Prostate gland (tissue), 2 donors: ENCODE results near the gene TARS1. TPM values are rescaled to one million over a fixed set of nuclear protein-coding genes. Genes with fewer than 3 reads are reported as not detected.

ENCODE experiments used
- DNase-seq: peaks from one replicate; pipeline ENCODE4 v3.0.0-alpha.2; 2019; ENCODE audit warnings: low spot score
- H3K27ac ChIP-seq, 2 donors: fragments of 200-600 bp; sonication (generic); 2 replicates each; pipeline ENCODE4 v1.5.1; 2017 to 2019
- H3K27me3 ChIP-seq: fragments of 200-600 bp; sonication (generic); replicated peaks from 2 replicates; pipeline ENCODE4 v1.5.1; 2019; ENCODE audit not compliant: insufficient read depth
- H3K36me3 ChIP-seq, 2 donors: fragments of 200-600 bp; sonication (generic); 1 replicate in 1 of 2; 2 replicates in 1 of 2; pipeline versions ENCODE4 v1.5.1 to v1.8.1; 2017 to 2019
- H3K4me1 ChIP-seq: fragments of 200-600 bp; sonication (generic); replicated peaks from 2 replicates; pipeline ENCODE4 v1.5.1; 2019
- H3K4me3 ChIP-seq, 2 donors: fragments of 200-600 bp; sonication (generic); 2 replicates each; pipeline ENCODE4 v1.5.1; 2017 to 2019
- H3K9me3 ChIP-seq: fragments of 200-600 bp; sonication (generic); 2 replicates; pipeline ENCODE4 v1.5.1; 2017
- CTCF ChIP-seq, 4 experiments: fragments of 200-600 bp in 2 of 4; fragments of 450-650 bp in 2 of 4; sonication (generic) in 2 of 4; IDR thresholded peaks; 1 replicate in 3 of 4; 2 replicates in 1 of 4; pipeline ENCODE4 v1.5.1; 2016 to 2019; ENCODE audit warnings: antibody characterized with exemption in 4 of 4, mild to moderate bottlenecking in 2 of 4, moderate library complexity in 2 of 4
- POLR2A ChIP-seq: fragments of 450-650 bp; IDR thresholded peaks from one replicate; pipeline ENCODE4 v1.6.1; 2016; ENCODE audit warnings: antibody characterized with exemption, mild to moderate bottlenecking
- POLR2AphosphoS5 ChIP-seq: sonication (generic); formaldehyde crosslinking; IDR thresholded peaks from one replicate; pipeline ENCODE4 v1.6.1; 2017; ENCODE audit warnings: antibody characterized with exemption
- WGBS: methylation state at CpG from one replicate; pipeline ENCODE4 v1.1.5; 2018; 5-methylcytosine and 5-hydroxymethylcytosine counted together
- intact Hi-C: fragments of 100-400 bp; cut with DNase I; formaldehyde crosslinking; loops from one replicate; pipeline ENCODE4 v1.14.2; 2022
- total RNA-seq, 2 donors: library from RNA; depleted of rRNA; stranded (reverse); fragments of >200 nt; gene quantifications; one replicate each; pipeline ENCODE4 v1.1.0, GENCODE V29; 2016

The TARS1 gene
- total RNA-seq, 2 donors from 2014 or later, result 27.4 to 65.9 TPM

DNA sequence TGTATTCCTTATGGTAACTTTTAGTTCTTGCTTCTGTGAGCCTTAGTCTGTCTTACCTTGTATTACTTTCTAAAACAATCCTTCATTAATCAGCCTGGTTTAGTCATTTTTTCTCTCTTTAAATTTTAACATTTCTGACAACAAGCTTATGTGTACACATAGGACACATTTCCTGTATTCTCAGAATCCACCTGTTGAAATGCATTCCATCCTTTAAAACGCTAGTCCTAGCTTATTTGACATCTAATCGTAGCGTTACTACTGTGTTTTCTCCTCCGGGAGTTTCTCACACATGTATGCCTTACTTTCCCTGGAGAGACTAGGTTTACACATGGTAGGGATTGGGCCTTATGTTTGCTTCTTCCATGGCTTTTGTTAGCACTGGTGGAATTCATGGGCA is 3.8 kb downstream of the TARS1 start:
- Histone ChIP-seq H3K4me1 (no peaks in the 10 kb centered on the region), H3K36me3 (no peaks in the 10 kb centered on the region), H3K27me3 (no peaks in the 10 kb centered on the region), H3K4me3 (no peak overlapping the region), H3K27ac (no peak overlapping the region), H3K9me3 (no peaks in the 10 kb centered on the region)
- intact Hi-C loops, result loop anchor here (10.0 kb wide), 2 partner anchors 560 to 1480 kb away; partner anchors contain the start of genes AMACR and DNAJC21
- DNase-seq, result no peak
- no peak for TF ChIP-seq POLR2A
- no peak for TF ChIP-seq CTCF (IDR thresholded peaks at IDR 0.05)
- TF ChIP-seq POLR2AphosphoS5, result no peak
- WGBS, result 69% methylated on average over 4 of the region's 4 CpGs

DNA sequence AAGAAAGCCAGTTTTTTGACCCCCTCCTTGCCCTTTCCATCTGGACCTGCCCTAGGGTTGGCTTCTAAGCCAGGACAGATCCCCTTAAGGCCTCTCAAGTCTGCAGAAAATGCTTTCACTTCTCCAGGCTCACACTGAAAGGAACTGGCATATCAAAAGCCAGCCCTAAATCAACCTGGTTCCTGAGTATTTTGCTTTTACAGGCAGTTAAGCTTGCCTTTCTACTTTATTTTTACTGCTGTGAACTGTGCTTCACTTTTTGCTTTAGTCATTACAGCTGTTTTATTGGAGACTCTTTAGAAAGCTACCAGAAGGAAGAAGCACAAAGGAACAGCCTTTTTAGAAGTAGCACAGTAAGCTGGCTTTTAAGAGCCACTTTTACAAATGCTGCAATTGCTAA is 5.0 kb downstream of the TARS1 start:
- no peaks in the 10 kb centered on the region for H3K9me3 ChIP-seq
- H3K4me3 ChIP-seq, result no peak overlapping the region
- H3K27ac ChIP-seq, result no peak overlapping the region
- DNase-seq, result no peak
- no peaks in the 10 kb centered on the region for H3K36me3 ChIP-seq
- intact Hi-C loops, result loop anchor here (10.0 kb wide), 2 partner anchors 559 to 1479 kb away; partner anchors contain the start of genes AMACR and DNAJC21
- no peaks in the 10 kb centered on the region for H3K27me3 ChIP-seq
- TF ChIP-seq POLR2AphosphoS5 (peak; percentile 28), CTCF (IDR thresholded peaks at IDR 0.05) (no peak)
- H3K4me1 ChIP-seq, result no peaks in the 10 kb centered on the region

DNA sequence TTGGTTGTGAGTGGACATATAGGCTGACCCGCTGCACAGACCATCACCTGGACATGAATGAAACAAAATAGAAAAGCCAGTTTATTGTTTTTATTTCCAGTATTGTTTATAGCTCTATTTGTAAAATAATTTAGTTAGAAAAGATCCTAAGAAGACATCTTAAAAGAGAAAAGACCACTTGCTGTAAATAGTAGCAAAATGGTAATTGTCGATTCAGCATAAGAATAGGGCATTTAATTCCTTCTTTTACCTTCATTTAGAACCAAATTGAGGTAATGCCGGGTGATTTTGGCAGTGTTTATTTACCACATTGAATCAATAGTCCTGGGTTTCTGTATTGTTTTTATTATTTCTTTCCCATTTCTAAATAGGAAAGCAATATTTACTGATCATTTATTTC is 7.4 kb downstream of the TARS1 start:
- Histone ChIP-seq H3K9me3 (no peaks in the 10 kb centered on the region), H3K4me3 (no peak overlapping the region), H3K27me3 (no peaks in the 10 kb centered on the region), H3K27ac (no peak overlapping the region), H3K4me1 (no peaks in the 10 kb centered on the region), H3K36me3 (no peaks in the 10 kb centered on the region)
- DNase-seq, result no peak
- intact Hi-C loops, result loop anchor here (10.0 kb wide), 2 partner anchors 557 to 1477 kb away; partner anchors contain the start of genes AMACR and DNAJC21
- no peak for TF ChIP-seq CTCF (IDR thresholded peaks at IDR 0.05)
- no peak for TF ChIP-seq POLR2A
- no peak for TF ChIP-seq POLR2AphosphoS5
- WGBS, result 82% methylated on average over 3 of the region's 3 CpGs

DNA sequence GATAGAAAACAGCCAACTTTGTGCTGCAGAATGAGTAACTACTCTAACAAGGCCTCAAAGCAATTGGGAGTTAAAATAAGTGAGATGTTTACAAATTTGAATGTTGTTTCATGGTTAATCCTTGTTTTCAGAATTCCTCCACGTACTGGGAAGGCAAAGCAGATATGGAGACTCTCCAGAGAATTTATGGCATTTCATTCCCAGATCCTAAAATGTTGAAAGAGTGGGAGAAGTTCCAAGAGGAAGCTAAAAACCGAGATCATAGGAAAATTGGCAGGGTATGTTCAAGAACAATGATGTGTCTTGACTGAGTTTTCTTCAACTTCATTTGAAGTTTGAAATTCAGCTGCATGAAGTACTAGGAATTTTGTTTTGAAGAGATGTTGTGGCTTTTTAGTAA is 16.4 kb downstream of the TARS1 start:
- 30% methylated on average over 2 of the region's 2 CpGs for WGBS
- H3K36me3 ChIP-seq, result peaks cover 8 to 17% of the 10 kb centered on the region in 2 donors
- H3K4me3 ChIP-seq, result no peak overlapping the region
- H3K9me3 ChIP-seq, result no peaks in the 10 kb centered on the region
- H3K4me1 ChIP-seq, result no peaks in the 10 kb centered on the region
- H3K27ac ChIP-seq, result no peak overlapping the region
- no peaks in the 10 kb centered on the region for H3K27me3 ChIP-seq
- no peak for TF ChIP-seq POLR2AphosphoS5
- TF ChIP-seq CTCF (IDR thresholded peaks at IDR 0.05), result no peak
- TF ChIP-seq POLR2A, result no peak
- DNase-seq, result no peak
- intact Hi-C loops, result no loop called here

DNA sequence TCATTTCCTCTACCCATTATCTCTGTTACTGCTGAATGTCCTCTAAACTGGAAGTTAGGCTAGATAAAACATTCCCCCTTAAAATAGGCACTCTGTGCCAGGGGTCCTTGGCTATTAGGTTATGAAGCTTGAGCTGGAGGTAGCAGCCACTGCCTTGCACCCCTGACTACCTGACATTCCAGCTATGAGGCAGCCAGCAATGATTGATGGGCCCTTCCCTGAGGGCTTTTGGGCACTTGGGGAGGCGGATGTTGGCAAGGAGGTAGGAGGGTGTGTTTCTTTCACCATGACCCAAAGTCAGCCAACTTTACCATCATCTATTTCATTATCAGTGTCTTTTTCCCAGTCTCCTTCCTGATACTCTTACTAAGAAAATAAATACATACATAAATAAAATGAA is 17.1 kb downstream of the TARS1 start:
- H3K4me3 ChIP-seq, result no peak overlapping the region
- TF ChIP-seq CTCF (IDR thresholded peaks at IDR 0.05) (no peak), POLR2AphosphoS5 (no peak), POLR2A (no peak)
- intact Hi-C loops, result no loop called here
- H3K27ac ChIP-seq, result no peak overlapping the region
- H3K36me3 ChIP-seq, result peaks cover 8 to 17% of the 10 kb centered on the region in 2 donors
- WGBS, result 100% methylated on average over 1 of the region's 1 CpG
- no peaks in the 10 kb centered on the region for H3K9me3 ChIP-seq
- H3K4me1 ChIP-seq, result no peaks in the 10 kb centered on the region
- no peaks in the 10 kb centered on the region for H3K27me3 ChIP-seq
- DNase-seq, result no peak
